ENCODE results near the gene TLCD5.

DNA sequence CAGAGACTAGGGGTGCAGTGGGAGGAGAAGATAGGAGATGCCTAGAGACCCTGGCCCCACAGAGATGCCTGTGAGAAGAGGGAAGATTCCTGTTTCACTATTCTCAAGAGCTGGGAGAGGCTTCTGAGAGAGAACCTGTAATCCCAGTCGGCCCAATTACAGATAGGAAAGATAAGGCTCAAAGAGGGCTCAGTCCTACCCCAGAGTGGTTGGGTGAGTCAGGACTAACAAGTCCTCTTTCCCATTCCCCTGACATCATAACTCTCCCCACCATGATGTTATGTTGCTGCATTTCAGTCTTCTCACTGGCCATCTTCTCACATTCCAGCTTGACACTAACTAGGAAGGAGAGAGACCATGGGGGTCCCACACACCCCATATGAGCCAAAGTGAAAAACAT, 29.0 kb downstream of the TLCD5 start:
- no peak for TF ChIP-seq CTCF (IDR thresholded peaks at IDR 0.05; ENCODE audit: low read length)
- no peak for TF ChIP-seq EZH2 (IDR thresholded peaks at IDR 0.05; ENCODE audit: borderline replicate concordance, low read length)

Measured in OCI-LY1 (cell line).